Measurements from ENCODE around the gene CDH1. TPM values are rescaled to one million over a fixed set of nuclear protein-coding genes. Genes with fewer than 3 reads are reported as not detected.

CDH1 gene
- polyA plus RNA-seq, 1 of the 3 experiments (the other 2 are of a cell fraction): not detected

DNA sequence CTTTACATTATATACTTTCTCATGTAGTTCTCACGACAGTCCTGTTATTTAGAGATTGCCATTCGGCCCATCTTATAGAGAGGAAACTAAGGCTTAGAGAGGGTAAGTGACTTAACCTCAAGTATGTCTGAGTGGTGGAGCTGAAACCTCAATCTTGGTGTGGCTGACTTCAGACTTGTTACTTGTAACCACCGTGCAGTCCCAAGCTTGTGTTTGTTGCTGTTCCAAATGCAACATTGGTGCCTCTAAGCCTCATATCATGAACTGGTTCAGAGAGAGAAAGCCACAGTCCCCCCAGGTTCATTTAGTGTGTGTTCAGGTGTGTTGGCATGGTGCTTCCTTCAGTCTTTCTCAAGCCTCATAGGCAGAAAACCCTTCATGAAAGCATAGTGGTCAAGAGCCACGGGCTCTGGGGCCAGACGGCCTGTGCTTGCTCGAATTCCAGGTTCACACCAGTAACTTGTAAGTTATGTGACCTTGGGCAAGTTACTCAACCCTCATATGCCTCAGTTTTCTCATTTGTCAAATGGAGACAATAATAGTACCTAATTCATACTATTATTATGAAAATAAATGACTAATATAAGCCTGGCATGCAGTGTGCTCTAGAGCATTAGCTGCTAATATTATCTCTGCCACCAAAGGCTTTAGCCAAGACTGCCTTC is 39.9 kb downstream of the CDH1 start:
- Histone ChIP-seq H3K9ac (no peak overlapping the region), H3K27ac (ENCODE audit: low read depth in 2 of 2, low read length in 1 of 2) (no peak overlapping the region), H3K4me2 (no peak overlapping the region), H3K9me2 (no peaks in the 10 kb centered on the region), H4K20me1 (ENCODE audit: insufficient read depth) (no peaks in the 10 kb centered on the region), H3K27me3 (ENCODE audit: insufficient read depth) (no peaks in the 10 kb centered on the region; the same call in 1 of the 2 replicates), H3K4me3 (ENCODE audit: low read depth in 2 of 2, low read length in 1 of 2) (no peak overlapping the region), H3K79me2 (ENCODE audit: insufficient read depth) (no peaks in the 10 kb centered on the region), H2AFZ (ENCODE audit: low read depth) (no peak overlapping the region), H3K4me1 (ENCODE audit: control insufficient read depth in 1 of 2, insufficient read depth in 2 of 2, low read depth in 1 of 2, low read length in 1 of 2) (peaks cover 0 to 3% of the 10 kb centered on the region in 2 experiments; a peak in 1 of 4 replicates), H3K36me3 (replicated peaks in 1 of 2; ENCODE audit: control insufficient read depth in 1 of 2, insufficient read depth in 2 of 2, low read length in 1 of 2) (no peaks in the 10 kb centered on the region), H3K9me3 (no peaks in the 10 kb centered on the region), H3F3A (replicated peaks; ENCODE audit: insufficient read depth) (no peaks in the 10 kb centered on the region)
- ChIA-PET CTCF (interaction anchor here (1.3 to 2.3 kb wide), 3 partner anchors 9 to 186 kb away, joined by 4 to 6 read pairs (median 5); no protein-coding TSS in a partner anchor), POLR2A (no interaction called here)
- TF ChIP-seq, protein P1, sequence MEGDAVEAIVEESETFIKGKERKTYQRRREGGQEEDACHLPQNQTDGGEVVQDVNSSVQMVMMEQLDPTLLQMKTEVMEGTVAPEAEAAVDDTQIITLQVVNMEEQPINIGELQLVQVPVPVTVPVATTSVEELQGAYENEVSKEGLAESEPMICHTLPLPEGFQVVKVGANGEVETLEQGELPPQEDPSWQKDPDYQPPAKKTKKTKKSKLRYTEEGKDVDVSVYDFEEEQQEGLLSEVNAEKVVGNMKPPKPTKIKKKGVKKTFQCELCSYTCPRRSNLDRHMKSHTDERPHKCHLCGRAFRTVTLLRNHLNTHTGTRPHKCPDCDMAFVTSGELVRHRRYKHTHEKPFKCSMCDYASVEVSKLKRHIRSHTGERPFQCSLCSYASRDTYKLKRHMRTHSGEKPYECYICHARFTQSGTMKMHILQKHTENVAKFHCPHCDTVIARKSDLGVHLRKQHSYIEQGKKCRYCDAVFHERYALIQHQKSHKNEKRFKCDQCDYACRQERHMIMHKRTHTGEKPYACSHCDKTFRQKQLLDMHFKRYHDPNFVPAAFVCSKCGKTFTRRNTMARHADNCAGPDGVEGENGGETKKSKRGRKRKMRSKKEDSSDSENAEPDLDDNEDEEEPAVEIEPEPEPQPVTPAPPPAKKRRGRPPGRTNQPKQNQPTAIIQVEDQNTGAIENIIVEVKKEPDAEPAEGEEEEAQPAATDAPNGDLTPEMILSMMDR (IDR thresholded peaks at IDR 0.05): no peak
- TF ChIP-seq, protein P2, sequence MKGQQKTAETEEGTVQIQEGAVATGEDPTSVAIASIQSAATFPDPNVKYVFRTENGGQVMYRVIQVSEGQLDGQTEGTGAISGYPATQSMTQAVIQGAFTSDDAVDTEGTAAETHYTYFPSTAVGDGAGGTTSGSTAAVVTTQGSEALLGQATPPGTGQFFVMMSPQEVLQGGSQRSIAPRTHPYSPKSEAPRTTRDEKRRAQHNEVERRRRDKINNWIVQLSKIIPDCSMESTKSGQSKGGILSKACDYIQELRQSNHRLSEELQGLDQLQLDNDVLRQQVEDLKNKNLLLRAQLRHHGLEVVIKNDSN (IDR thresholded peaks at IDR 0.05; ENCODE audit: borderline replicate concordance, low read depth): no peak
- TF ChIP-seq RXRA (IDR thresholded peaks at IDR 0.05; ENCODE audit: borderline replicate concordance, low read depth): no peak
- no peak for TF ChIP-seq EP300 (IDR thresholded peaks at IDR 0.05; ENCODE audit: borderline replicate concordance in 1 of 2, low read depth in 1 of 2, low read length in 1 of 2)
- TF ChIP-seq, protein P3, sequence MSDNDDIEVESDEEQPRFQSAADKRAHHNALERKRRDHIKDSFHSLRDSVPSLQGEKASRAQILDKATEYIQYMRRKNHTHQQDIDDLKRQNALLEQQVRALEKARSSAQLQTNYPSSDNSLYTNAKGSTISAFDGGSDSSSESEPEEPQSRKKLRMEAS (IDR thresholded peaks at IDR 0.05; ENCODE audit: low read depth): no peak
- TF ChIP-seq, protein P4, sequence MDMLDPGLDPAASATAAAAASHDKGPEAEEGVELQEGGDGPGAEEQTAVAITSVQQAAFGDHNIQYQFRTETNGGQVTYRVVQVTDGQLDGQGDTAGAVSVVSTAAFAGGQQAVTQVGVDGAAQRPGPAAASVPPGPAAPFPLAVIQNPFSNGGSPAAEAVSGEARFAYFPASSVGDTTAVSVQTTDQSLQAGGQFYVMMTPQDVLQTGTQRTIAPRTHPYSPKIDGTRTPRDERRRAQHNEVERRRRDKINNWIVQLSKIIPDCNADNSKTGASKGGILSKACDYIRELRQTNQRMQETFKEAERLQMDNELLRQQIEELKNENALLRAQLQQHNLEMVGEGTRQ (IDR thresholded peaks at IDR 0.05; ENCODE audit: borderline replicate concordance, low read depth, low read length): no peak
- TF ChIP-seq FOXJ3 (CRISPR knock-in tag; IDR thresholded peaks at IDR 0.05): no peak
- no peak for DNase-seq
- 52% methylated on average over 3 of the region's 6 CpGs for WGBS (ENCODE audit: low lambda C conversion rate)

DNA sequence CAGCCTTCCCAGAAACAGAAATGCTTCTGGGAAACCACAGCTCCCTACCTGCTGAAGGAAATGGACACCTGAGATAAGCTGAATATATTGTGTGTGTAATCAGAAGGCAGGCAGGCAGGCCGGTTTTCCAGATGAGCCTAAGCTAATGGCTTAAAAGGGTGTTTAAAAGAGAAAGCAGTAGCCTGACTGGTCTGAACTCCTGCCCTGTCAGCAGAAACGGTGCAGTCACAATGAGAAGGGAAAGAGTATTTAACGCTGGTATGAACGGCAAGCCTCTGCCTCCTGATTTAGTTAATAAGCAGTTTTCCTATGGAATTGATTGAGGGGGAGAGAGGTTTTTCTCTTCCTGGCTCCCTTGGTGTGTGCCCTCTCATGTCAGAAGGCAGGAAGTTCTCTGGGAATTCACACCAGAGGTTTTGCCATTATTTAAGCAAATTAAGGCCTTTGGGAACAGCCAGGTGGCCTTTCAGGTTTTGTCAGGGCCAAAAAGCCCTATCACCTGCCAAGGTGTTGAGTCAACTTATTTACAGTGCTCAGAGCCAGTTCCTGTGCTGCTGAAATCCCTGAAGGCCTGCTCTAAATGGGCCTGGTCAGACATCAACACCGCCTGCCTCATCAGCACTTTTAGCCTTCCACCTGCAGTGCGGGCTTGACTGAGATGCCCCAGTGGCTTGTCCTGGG is 41.6 kb downstream of the CDH1 start:
- 67% methylated on average over 6 of the region's 6 CpGs for WGBS (ENCODE audit: low lambda C conversion rate)
- no peak overlapping the region for H2AFZ ChIP-seq (ENCODE audit: low read depth)
- H3F3A ChIP-seq (replicated peaks; ENCODE audit: insufficient read depth): no peaks in the 10 kb centered on the region
- TF ChIP-seq NFIC (IDR thresholded peaks at IDR 0.05; ENCODE audit: borderline replicate concordance) (no peak), MEF2A (IDR thresholded peaks at IDR 0.05; ENCODE audit: borderline replicate concordance, low read depth) (no peak), RAD21 (IDR thresholded peaks at IDR 0.05; ENCODE audit: low read length) (no peak), RFX5 (IDR thresholded peaks at IDR 0.05; ENCODE audit: low read length) (no peak), YY1 (IDR thresholded peaks at IDR 0.05; ENCODE audit: low read depth) (no peak), RXRA (IDR thresholded peaks at IDR 0.05; ENCODE audit: borderline replicate concordance, low read depth) (no peak), EZH2phosphoT487 (IDR thresholded peaks at IDR 0.05; ENCODE audit: borderline replicate concordance, low read depth) (no peak), POLR2AphosphoS5 (IDR thresholded peaks at IDR 0.05; ENCODE audit: low read depth, low read length) (no peak)
- TF ChIP-seq, protein P1 (IDR thresholded peaks at IDR 0.05): no peak
- TF ChIP-seq, protein P5, sequence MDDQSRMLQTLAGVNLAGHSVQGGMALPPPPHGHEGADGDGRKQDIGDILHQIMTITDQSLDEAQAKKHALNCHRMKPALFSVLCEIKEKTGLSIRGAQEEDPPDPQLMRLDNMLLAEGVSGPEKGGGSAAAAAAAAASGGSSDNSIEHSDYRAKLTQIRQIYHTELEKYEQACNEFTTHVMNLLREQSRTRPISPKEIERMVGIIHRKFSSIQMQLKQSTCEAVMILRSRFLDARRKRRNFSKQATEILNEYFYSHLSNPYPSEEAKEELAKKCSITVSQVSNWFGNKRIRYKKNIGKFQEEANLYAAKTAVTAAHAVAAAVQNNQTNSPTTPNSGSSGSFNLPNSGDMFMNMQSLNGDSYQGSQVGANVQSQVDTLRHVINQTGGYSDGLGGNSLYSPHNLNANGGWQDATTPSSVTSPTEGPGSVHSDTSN (IDR thresholded peaks at IDR 0.05): no peak
- TF ChIP-seq, protein P6, sequence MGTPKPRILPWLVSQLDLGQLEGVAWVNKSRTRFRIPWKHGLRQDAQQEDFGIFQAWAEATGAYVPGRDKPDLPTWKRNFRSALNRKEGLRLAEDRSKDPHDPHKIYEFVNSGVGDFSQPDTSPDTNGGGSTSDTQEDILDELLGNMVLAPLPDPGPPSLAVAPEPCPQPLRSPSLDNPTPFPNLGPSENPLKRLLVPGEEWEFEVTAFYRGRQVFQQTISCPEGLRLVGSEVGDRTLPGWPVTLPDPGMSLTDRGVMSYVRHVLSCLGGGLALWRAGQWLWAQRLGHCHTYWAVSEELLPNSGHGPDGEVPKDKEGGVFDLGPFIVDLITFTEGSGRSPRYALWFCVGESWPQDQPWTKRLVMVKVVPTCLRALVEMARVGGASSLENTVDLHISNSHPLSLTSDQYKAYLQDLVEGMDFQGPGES (IDR thresholded peaks at IDR 0.05; ENCODE audit: low read depth, low read length): no peak

More for the DNA sequence above, 41.6 kb downstream of the CDH1 start:
- Histone ChIP-seq H3K9ac (no peak overlapping the region), H3K9me3 (no peaks in the 10 kb centered on the region), H3K79me2 (ENCODE audit: insufficient read depth) (no peaks in the 10 kb centered on the region), H3K27ac (ENCODE audit: low read depth in 2 of 2, low read length in 1 of 2) (no peak overlapping the region), H3K9me2 (no peaks in the 10 kb centered on the region), H3K27me3 (ENCODE audit: insufficient read depth) (no peaks in the 10 kb centered on the region; the same call in 1 of the 2 replicates), H3K4me1 (ENCODE audit: control insufficient read depth in 1 of 2, insufficient read depth in 2 of 2, low read depth in 1 of 2, low read length in 1 of 2) (no peaks in the 10 kb centered on the region), H3K36me3 (replicated peaks in 1 of 2; ENCODE audit: control insufficient read depth in 1 of 2, insufficient read depth in 2 of 2, low read length in 1 of 2) (no peaks in the 10 kb centered on the region), H4K20me1 (ENCODE audit: insufficient read depth) (no peaks in the 10 kb centered on the region), H3K4me2 (no peak overlapping the region), H3K4me3 (ENCODE audit: low read depth in 2 of 2, low read length in 1 of 2) (no peak overlapping the region)
- ChIA-PET CTCF (interaction anchor here (0.9 kb wide), 1 partner anchor 38 kb away, joined by 3 read pairs; no protein-coding TSS in a partner anchor), POLR2A (no interaction called here)
- no peak for DNase-seq

Measured in SK-N-SH (cell line).